HG02678 (cell line): ENCODE measurements around the gene ZSCAN16.

Experiments
- ATAC-seq: cut with Tn5 transposase; IDR thresholded peaks from one replicate; pipeline ENCODE4 v1.9.1; 2021; ENCODE audit warnings: mild to moderate bottlenecking, moderate library complexity; ENCODE audit not compliant: unreplicated experiment

Gene ZSCAN16

DNA sequence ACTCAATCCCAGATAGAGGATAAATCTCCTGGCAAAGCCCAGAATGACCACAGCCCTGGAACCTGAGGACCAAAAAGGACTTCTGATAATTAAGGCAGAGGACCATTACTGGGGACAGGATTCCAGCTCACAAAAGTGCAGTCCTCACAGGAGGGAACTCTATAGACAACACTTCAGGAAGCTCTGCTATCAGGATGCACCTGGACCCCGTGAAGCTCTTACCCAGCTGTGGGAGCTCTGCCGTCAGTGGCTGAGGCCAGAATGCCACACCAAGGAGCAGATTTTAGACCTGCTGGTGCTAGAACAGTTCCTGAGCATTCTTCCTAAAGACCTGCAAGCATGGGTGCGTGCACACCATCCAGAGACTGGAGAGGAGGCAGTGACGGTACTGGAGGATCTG is 992 bp downstream of the ZSCAN16 start:
- ATAC-seq = no peak

DNA sequence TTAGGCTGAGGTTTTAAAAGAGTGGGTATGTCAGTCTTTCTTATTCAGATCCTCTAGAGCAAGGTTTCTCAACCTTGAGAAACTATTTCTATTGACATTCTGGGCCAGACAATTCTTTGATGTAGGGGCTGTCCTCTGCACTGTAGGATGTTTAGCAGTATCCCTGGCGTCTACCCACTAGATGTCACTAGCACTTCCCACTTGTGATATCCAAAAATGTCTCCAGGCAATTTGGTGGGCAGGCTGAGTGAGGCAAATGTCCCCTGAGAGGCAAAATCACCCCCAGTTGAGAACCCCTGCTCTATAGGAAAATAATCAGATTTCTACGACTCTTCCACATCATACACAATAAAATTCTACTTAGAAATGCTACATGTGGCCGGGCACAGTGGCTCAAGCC is 9.6 kb downstream of the ZSCAN16 start:
- ATAC-seq = no peak

DNA sequence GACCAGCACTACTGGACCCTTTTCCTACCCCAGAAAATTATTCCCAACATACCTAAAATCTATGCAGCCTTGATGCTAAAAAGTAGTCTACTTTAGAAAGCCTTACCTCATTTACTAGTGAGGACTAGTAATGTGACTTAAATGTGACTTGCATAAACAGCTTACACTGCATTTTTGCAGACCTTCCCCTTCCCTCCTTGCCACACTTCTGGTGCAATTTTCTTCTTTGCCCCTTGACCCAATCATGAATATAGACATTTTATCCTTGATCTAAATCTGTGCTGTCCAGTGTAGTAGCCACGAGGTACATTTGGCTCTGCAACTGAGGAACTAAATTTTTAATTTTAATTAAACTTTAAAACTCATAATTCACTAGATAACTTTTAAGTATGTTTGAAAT is 10.3 kb downstream of the ZSCAN16 start:
- ATAC-seq = no peak

DNA sequence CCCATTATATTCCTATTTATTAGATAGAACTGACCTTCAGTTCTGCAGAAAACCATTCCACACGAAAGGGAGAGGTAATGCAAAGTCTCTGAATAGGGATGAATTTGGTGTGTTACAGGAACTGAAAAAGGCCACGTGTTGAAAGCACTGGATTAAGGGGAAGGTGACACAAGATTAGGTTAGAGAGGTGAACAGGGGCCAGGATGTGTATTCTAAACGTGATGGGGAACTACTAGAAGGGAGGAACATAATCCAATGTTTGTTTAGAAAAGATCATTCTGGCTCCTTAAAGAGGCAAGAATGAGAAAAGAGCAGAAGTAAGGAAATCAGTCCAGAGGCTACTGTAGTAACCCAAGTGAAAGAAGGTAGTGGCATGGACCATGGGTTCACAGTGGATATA is 11.0 kb downstream of the ZSCAN16 start:
- no peak for ATAC-seq

DNA sequence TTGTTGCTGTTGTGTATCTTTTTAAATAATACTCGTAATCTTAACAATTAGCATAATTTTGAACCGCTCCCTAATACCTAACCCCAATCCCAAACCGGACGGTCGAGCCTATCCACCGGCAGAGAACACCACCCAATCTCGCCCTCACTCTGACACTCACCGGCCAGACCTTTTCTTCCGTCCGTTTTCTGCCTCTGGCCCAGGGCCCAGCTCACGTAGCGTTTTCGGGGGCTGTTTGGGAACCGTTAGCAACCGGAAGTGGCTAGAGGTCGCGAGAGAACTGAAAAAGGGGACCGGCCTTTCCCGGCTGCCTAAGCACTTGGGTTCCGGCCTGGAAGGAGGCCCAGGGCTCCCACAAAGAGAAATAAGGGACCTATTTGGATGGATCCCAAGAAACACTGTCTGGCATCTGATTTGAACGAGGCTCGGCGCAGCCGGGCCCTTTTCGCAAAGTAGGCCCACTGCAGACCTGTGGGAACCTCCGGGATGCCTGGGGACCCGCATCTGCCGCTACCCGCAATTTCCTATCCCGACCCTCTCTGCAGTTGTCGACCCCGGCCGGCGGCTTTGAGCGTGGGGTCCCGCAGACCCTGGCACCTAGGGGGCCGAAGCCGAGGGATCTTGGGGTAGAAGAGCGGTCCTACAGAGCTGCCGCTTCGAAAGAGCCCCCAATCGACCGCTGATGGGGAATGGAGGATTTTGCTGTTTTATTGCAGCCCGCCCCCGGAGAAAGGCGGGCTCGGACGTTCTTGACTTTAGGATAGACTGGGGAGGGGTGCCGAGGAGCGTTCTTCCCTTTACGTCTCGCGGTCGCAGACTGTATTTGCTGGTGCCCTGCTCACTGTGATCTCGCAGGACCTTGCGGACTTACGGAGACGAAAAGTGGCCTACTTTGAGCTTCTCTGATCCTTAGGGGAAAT is 12.4 kb downstream of the ZSCAN16 start:
- ATAC-seq = peak; percentile 54

DNA sequence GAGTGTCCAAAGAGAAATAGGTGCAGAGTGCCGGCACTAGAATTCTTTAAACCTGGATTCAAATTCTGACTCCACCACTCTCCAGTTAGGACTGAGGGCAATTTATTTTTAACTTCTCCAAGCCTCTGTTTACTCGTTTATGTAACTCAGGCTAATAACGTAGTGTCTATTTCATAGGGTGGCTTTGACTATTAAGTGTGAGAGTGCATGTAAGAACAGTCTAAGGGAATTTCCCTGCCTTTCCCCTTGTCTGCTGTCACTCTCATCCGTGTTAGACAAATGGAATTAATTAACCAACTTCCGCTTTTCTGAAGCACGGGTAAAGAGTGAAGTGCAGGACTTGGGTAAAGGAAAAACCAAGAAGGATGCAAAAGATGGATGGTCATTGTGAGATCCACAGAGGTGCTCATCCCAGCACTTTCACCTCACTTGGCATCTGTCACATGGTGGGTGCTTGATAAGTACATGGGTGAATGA is 13.1 kb downstream of the ZSCAN16 start:
- ATAC-seq = peak; percentile 33

DNA sequence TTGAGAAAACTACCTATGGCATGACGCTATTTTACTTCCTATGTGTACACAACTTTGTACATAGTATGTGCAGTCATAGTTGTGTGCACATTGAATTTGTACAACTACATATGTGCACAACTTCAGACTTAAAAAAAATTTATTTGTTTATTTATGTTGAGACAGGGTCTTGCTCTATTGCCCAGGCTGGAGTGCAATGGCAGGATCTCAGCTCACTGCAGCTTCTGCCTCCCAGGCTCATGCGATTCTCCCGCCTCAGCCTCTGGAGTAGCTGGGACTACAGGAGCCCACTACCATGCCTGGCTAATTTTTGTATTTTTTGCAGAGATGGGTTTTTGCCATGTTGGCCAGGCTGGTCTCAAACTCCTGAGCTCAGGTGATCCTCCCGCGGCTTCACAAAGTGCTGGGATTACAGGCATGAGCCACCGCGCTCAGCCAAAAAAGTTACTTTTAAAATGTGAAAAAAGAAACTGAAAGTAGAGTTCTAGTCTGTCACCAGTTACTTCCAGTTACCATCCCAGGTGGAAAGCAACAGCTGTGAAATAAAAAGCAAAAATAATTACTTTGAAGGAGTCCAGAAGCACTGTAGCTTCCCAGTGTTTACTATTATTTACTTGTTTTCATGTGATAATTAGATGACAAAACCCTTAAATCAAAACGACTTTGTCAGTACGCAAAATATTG is 15.6 kb downstream of the ZSCAN16 start:
- no peak for ATAC-seq

DNA sequence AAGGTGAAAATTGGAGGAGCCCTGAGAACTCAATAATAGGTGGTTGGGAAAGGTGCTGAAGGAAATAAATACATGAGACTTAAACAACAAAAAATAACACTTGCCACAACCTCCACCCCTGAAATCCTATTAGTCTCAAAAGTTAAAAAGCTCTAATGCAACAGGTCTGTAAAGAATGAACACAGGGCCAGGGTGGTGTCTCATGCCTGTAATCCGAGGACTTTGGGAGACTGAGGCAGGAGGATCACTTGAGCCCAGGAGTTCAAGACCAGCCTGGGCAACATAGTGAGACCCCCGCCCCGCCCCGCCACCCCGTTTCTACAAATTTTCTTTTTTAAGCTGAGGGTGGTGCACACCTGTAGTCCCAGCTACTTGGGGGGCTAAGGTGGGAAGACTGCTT is 16.2 kb downstream of the ZSCAN16 start:
- no peak for ATAC-seq

DNA sequence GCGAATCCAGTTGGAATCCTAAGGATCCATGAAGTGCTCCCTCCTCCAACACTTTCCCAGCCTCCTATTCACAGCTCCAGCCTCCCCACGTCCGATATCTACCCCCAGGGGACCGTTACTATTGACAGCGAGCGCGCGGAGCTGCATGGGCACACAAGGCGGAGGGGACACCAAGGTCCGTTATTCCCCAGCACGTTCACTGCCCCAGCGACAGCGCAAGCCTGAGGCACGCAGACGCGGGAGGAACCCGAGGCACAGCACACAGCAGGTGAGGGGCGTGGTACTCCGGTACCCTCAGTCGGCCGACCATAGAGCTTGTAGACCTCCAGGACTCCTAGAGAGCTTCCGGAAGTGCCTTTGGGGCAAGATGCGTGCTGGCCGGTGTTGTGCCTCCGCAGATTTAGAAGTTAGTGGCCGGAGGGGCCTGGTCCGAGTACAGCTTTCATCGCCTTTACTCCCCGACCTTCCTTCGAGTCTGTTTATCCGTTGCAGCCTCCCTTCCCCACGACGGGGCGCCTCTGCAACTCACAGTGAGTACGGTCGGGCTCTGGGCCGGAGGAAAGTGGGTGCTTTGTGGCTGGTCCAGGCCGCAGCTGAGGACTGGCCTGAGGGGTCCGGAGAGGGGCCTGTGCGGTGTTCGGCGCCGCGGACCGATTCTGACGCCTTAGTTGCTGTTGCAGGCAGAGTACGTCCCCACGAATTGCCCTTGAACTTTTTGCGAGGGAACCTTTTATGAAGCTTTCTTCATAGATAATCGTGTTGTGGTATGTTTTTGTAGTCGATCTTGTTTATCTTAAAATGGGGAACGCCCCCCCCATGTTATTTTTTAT is 17.3 kb downstream of the ZSCAN16 start, which contains the start of gene ZKSCAN8:
TSS of gene ZKSCAN8 (plus strand) at position 384 of the 830 bp plus-strand sequence. CDS start 6,525 bp downstream, outside the sequence.
- peak; percentile 83 for ATAC-seq

DNA sequence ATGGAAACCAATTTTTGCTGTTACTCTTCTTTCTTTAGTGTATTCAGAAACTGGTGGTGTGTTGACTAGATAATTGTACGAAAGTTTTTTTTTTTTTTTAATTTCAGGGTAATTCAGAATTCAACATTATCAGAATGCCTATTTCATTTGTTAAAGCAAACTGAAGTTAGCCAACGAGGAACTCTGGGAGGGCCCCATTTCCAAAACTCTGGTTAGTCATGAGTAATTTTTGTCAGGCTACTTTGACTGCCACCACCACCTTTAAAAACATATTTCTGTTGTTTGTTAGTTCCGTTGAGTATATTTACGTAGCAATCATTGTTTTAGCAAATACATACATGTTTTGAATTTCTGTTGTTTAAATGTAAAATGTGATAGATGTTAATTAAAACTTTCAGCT is 18.0 kb downstream of the ZSCAN16 start:
- no peak for ATAC-seq

DNA sequence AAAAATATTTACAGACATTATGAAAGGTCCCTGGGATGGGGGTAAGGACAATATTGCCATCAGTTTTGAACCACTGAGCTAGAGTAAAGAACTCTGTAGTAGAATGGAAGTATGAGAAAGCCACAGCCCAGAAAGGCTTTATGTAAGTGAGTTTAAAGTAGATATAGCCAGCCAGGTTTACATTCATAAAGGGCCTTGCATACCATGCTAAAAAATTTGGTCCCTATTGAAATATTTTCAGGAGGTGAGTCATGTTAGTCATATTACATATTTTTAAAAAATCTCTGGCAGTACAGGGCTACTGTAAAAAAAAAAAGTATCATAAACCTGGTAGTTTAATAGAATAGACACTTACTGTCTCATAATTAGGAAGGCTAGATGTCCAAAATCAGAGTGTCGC is 20.8 kb downstream of the ZSCAN16 start:
- ATAC-seq = no peak

DNA sequence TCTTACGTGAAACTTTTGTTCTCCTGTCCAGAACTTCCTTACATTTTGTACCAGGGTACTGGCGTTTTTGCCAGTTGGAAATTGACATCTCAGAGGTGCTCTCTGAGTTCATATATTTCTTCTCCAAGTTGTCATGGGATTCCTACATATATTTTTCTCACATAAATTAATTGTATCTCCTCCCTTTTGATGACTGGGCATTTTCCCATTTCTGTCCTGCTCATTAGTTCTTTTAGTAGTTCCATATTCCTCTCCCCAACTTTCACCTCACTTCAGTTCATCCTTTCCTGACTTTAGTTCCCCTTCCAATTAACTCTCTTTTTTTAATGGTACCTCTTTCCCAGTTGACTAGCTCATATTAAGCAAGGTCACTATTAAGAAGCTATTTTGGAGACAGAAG is 28.1 kb downstream of the ZSCAN16 start:
- ATAC-seq = no peak

DNA sequence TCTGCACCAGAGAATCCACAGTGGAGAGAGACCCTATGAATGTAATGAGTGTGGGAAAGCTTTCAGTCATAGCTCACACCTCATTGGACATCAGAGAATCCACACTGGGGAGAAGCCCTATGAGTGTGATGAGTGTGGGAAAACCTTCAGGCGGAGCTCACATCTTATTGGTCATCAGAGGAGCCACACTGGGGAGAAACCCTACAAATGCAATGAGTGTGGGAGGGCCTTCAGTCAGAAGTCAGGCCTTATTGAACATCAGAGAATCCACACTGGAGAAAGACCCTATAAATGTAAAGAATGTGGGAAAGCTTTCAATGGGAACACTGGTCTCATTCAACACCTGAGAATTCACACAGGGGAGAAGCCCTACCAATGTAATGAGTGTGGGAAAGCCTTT is 29.1 kb downstream of the ZSCAN16 start:
- ATAC-seq = no peak

DNA sequence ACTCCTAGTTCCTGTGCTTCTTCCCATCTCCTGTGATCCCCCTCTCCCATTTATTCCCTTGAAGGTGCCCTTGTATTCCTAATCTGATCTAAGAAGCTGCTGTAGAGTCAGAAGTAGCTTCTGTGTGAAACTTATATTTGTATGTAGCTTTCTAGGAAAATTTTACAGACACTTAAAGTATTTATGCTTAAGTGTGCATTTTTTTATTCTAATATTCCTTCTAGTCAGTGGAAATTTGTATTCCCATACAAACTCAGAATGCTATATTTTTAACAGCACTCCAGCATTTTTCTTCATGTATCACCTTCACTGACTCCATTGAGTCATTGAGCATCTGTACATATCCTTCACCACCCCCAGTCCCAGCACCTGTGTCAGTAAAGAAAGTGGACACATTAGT is 29.9 kb downstream of the ZSCAN16 start:
- ATAC-seq = no peak

DNA sequence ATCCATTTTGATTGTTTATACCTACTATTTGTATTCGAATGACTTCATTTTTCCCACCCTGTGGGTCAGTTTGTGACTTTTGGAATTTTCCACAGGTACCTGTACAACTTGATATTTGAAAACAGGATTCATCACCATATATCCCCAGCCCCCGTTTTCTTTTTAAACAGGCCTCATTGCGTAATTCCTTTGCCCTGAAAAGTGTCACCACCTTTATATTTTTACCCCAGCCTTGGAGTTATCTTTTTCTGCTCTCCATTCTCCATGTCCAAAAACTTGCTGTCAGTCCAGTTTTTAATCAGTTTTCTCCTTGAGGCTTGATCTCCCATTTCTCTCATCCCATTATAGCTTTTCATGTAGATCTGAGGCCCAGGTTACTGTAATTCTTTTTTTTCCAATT is 33.9 kb downstream of the ZSCAN16 start:
- ATAC-seq = no peak

DNA sequence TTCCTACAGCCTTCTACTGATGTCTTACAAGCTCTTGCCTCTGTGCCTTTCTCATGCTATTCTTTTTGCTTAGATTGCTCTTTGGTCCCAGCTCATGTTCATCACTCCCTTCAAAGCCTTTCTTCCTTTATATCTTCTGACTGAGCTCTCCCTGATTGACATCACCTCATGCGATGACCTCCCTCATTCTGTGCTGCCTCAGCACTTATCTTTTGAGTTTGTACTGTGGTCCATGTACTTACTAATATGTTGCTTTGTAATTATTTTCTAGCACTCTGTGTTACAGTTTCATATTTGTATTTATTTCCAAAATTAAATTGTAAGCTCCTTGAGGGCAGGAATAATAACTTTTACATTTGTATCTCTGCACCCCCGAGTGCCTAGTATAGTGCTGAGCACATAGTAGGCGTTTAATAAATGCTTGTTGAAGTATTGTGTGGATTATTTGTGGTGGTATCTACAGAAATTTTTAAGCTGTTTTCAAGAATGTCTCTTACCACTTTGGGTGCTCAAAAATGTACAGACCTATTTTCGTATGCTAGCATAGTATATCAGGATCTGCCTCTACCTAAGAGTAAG is 34.7 kb downstream of the ZSCAN16 start:
- no peak for ATAC-seq

DNA sequence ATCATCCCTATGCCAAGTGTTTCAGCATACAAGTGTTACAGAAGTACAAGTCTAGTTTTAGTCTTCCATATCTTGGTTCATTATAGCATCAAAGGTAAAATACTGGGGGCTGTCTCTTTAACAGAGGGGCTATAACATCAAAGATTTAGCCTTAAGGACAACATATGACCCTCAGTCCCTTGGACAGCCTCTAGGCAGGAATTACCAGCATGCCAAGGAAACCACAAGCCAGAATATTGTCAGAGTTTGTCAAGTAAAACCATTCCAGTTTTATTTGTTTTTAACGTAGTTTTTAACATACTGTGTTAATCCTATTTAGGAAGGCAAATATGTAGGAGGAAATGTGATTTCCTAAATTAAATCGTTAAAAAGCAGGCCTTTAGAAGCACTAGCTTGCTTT is 35.8 kb downstream of the ZSCAN16 start:
- no peak for ATAC-seq

DNA sequence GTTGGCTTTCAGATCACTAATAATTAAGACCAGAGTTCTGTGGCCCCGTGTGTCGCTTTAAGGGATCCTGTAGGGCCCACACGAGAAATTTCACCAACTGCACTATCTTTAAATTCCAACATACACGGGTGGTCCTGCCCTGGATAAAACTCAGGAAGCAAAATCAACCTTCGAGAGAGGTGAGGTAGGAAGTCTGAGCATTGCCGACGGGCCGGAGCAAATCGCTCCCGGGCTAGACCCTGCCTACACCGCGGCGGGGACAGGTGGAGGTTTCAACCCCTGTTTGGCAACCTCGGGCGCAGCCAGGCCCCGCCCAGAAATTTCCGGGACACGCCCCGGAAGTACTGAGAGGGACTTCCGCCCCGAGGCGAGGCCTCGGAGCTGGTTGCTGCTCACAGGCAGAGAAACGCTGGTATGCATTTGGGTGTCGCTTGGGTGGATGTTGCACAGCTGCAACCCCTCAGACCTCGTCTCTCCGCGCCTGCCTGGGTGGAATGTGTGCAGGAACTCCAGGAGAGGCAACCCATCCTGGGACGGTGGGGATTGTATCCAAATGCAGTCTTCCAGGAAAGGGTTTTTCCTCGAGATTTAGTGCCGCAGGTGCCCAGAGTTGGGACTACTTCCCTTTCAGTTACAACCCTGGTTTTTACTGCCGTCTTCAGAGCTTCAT is 37.1 kb downstream of the ZSCAN16 start:
- ATAC-seq = peak; percentile 99

DNA sequence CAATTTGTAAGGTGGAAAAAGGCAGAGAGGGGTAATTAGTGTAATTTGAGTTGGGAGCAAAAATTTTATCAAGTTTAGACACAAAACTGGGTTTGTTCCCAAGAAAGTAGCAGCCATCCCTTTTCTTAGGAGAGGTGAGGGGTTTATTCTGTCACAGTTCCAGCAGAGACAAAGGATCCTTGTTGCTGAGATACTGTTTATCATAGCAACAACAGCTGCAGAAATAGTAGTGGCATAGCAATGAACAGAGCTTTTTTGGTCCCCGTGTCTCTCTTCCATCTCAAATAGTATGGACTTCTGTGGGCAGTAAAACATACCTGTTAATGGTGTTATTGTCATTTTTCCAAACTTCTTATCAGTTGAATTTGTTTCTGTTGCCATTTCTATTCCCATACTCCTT is 41.2 kb downstream of the ZSCAN16 start:
- ATAC-seq = no peak

DNA sequence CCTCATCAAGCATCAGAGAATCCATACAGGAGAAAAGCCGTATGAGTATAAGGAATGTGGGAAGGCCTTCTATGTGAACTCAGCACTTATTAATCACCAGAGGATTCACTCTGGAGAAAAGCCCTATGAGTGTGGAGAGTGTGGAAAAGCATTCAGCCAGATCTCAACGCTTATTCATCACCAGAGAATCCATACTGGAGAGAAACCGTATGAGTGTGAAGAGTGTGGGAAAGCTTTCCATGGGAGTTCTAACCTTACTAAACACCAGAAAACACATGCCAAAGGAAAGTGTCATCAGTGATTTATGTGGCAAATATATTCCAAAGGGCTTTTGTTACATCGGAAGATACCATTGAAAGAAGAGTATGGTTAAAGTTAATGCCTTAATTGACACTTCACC is 42.7 kb downstream of the ZSCAN16 start:
- no peak for ATAC-seq
